ENCODE results near the gene GPX6.

DNA sequence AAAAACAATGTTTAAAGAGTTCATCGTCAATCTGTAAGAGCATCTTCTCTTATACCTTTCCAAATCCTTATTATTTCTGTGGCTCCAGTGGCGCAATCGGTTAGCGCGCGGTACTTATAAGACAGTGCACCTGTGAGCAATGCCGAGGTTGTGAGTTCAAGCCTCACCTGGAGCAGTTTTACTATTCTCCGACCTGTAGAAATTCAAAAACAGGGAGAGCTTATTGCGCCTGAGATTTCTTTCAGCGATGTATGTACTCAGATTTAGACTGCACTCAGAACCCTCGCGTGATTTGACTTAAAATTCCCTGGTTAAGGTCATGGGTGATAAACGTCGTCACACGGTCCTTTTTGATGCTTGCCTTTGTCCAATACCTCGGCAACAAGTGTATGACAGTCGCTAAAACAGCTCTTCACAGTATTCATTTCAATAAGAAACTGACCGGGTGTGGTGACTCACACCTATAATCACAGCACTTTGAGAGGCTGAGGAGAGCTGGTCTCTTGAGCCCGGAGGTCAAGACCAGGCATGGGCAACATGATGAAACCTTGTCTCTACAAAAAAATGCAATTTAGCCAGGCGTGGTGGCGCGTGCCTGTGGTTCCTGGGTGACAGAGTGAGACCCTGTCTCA lies 22.0 kb upstream of the GPX6 start:
- TF ChIP-seq CSDC2 (CRISPR knock-in tag; IDR thresholded peaks at IDR 0.05) (no peak), OSR1 (CRISPR knock-in tag; IDR thresholded peaks at IDR 0.05) (no peak), GLIS3 (CRISPR knock-in tag; IDR thresholded peaks at IDR 0.05) (no peak), ESRRG (CRISPR knock-in tag; IDR thresholded peaks at IDR 0.05) (no peak), ZNF565 (CRISPR knock-in tag; conservative IDR thresholded peaks at IDR 0.05; ENCODE audit: low read depth) (no peak), ZC3H10 (CRISPR knock-in tag; IDR thresholded peaks at IDR 0.05) (no peak), ARNTL (CRISPR knock-in tag; IDR thresholded peaks at IDR 0.05; ENCODE audit: borderline replicate concordance, low read depth) (no peak), ZFP3 (CRISPR knock-in tag; IDR thresholded peaks at IDR 0.05) (no peak), TCF4 (CRISPR knock-in tag; IDR thresholded peaks at IDR 0.05; ENCODE audit: borderline replicate concordance) (no peak)
- TF ChIP-seq, protein P1, sequence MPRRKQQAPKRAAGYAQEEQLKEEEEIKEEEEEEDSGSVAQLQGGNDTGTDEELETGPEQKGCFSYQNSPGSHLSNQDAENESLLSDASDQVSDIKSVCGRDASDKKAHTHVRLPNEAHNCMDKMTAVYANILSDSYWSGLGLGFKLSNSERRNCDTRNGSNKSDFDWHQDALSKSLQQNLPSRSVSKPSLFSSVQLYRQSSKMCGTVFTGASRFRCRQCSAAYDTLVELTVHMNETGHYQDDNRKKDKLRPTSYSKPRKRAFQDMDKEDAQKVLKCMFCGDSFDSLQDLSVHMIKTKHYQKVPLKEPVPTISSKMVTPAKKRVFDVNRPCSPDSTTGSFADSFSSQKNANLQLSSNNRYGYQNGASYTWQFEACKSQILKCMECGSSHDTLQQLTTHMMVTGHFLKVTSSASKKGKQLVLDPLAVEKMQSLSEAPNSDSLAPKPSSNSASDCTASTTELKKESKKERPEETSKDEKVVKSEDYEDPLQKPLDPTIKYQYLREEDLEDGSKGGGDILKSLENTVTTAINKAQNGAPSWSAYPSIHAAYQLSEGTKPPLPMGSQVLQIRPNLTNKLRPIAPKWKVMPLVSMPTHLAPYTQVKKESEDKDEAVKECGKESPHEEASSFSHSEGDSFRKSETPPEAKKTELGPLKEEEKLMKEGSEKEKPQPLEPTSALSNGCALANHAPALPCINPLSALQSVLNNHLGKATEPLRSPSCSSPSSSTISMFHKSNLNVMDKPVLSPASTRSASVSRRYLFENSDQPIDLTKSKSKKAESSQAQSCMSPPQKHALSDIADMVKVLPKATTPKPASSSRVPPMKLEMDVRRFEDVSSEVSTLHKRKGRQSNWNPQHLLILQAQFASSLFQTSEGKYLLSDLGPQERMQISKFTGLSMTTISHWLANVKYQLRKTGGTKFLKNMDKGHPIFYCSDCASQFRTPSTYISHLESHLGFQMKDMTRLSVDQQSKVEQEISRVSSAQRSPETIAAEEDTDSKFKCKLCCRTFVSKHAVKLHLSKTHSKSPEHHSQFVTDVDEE (CRISPR knock-in tag; IDR thresholded peaks at IDR 0.05) = no peak
- TF ChIP-seq, protein P2, sequence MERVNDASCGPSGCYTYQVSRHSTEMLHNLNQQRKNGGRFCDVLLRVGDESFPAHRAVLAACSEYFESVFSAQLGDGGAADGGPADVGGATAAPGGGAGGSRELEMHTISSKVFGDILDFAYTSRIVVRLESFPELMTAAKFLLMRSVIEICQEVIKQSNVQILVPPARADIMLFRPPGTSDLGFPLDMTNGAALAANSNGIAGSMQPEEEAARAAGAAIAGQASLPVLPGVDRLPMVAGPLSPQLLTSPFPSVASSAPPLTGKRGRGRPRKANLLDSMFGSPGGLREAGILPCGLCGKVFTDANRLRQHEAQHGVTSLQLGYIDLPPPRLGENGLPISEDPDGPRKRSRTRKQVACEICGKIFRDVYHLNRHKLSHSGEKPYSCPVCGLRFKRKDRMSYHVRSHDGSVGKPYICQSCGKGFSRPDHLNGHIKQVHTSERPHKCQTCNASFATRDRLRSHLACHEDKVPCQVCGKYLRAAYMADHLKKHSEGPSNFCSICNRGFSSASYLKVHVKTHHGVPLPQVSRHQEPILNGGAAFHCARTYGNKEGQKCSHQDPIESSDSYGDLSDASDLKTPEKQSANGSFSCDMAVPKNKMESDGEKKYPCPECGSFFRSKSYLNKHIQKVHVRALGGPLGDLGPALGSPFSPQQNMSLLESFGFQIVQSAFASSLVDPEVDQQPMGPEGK (CRISPR knock-in tag; IDR thresholded peaks at IDR 0.05; ENCODE audit: borderline replicate concordance) = no peak
